K562 (cell line): ENCODE data around the gene MACROD2.

Experiments
- BRCA1 ChIP-seq, 2 experiments: fragments of 450-650 bp in 1 of 2; sonication (generic) in 1 of 2; formaldehyde crosslinking in 1 of 2; IDR thresholded peaks; 2 replicates each; pipeline versions ENCODE4 v1.5.0 to v1.6.1; 2017 to 2020; ENCODE audit warnings: mild to moderate bottlenecking in 1 of 2, missing genetic modification reagents in 1 of 2
- EP300 ChIP-seq: IDR thresholded peaks from 2 replicates; pipeline ENCODE4 v1.6.1; 2012; ENCODE audit warnings: low read length, improper control_type of control experiment
- PCBP1 ChIP-seq: fragments of 200-400 bp; formaldehyde crosslinking; IDR thresholded peaks from 2 replicates; pipeline ENCODE4 v1.6.1; 2018; ENCODE audit warnings: mild to moderate bottlenecking, low read depth, low read length; ENCODE audit not compliant: poor library complexity, severe bottlenecking
- TAF1 ChIP-seq: IDR thresholded peaks from 2 replicates; pipeline ENCODE4 v1.6.1; 2011; ENCODE audit warnings: mild to moderate bottlenecking, low read length, moderate library complexity; ENCODE audit not compliant: insufficient read depth, control insufficient read depth, severe bottlenecking; ENCODE audit errors: extremely low read depth
- TBL1XR1 ChIP-seq, 2 experiments: IDR thresholded peaks; 2 replicates each; pipeline ENCODE4 v1.6.1; 2012; ENCODE audit warnings: improper control_type of control experiment in 2 of 2, low read length in 2 of 2, mild to moderate bottlenecking in 1 of 2
- ZKSCAN1 ChIP-seq: fragments of 150-350 bp; IDR thresholded peaks from 2 replicates; pipeline ENCODE4 v1.6.1; 2016; ENCODE audit warnings: low read depth, low read length
- ZNF232 ChIP-seq: sonication (generic); formaldehyde crosslinking; IDR thresholded peaks from 2 replicates; pipeline ENCODE4 v1.8.0; 2022; ENCODE audit warnings: mild to moderate bottlenecking, missing genetic modification reagents
- TF ChIP-seq, protein P1 (sequence below): IDR thresholded peaks from 3 replicates; pipeline ENCODE4 v1.6.1; 2011; ENCODE audit warnings: borderline replicate concordance, mild to moderate bottlenecking, moderate library complexity; ENCODE audit not compliant: insufficient read length; ENCODE audit errors: extremely low read depth
- TF ChIP-seq, protein P2 (sequence below): IDR thresholded peaks from 3 replicates; pipeline ENCODE4 v1.6.1; 2011; ENCODE audit warnings: borderline replicate concordance, mild to moderate bottlenecking; ENCODE audit not compliant: insufficient read length, insufficient read depth
- TF ChIP-seq, protein P3 (sequence below), 3 experiments: IDR thresholded peaks in 2 of 3; conservative IDR thresholded peaks in 1 of 3; 2 replicates each; pipeline ENCODE4 v1.5.1; 2011 to 2012; ENCODE audit warnings: low read length in 3 of 3, mild to moderate bottlenecking in 3 of 3, control low read depth in 2 of 3, improper control_type of control experiment in 1 of 3, inconsistent platforms in 1 of 3, low read depth in 1 of 3, mixed read lengths in 1 of 3, moderate library complexity in 1 of 3; ENCODE audit not compliant: insufficient read depth in 2 of 3
- TF ChIP-seq, protein P4 (sequence below): fragments of 250-450 bp; sonication (Bioruptor Pico); IDR thresholded peaks from 2 replicates; pipeline ENCODE4 v1.8.0; 2021; ENCODE audit warnings: mild to moderate bottlenecking, moderate library complexity

DNA sequence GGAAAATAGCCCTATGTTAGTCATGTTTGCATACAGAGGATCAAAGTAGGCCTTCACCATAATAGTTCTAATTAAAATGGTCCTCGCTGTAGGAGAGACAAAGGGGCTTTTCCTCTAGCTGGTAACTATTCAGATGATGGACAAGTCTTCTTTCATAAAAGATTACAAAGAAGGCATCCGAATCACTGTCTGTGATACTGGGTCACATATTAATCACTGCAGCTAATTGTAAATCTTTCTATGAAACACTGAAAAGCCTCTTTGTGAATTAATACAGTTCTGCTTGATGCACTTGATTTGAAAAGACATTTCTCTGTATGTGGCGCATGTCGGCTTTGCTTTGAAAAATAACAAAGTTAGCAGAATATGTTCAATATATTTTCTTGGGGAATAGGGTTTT lies 2057.1 kb downstream of the MACROD2 start:
- TF ChIP-seq, protein P1, sequence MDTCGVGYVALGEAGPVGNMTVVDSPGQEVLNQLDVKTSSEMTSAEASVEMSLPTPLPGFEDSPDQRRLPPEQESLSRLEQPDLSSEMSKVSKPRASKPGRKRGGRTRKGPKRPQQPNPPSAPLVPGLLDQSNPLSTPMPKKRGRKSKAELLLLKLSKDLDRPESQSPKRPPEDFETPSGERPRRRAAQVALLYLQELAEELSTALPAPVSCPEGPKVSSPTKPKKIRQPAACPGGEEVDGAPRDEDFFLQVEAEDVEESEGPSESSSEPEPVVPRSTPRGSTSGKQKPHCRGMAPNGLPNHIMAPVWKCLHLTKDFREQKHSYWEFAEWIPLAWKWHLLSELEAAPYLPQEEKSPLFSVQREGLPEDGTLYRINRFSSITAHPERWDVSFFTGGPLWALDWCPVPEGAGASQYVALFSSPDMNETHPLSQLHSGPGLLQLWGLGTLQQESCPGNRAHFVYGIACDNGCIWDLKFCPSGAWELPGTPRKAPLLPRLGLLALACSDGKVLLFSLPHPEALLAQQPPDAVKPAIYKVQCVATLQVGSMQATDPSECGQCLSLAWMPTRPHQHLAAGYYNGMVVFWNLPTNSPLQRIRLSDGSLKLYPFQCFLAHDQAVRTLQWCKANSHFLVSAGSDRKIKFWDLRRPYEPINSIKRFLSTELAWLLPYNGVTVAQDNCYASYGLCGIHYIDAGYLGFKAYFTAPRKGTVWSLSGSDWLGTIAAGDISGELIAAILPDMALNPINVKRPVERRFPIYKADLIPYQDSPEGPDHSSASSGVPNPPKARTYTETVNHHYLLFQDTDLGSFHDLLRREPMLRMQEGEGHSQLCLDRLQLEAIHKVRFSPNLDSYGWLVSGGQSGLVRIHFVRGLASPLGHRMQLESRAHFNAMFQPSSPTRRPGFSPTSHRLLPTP, result no peak
- no peak for TF ChIP-seq TAF1
- TF ChIP-seq, protein P2, sequence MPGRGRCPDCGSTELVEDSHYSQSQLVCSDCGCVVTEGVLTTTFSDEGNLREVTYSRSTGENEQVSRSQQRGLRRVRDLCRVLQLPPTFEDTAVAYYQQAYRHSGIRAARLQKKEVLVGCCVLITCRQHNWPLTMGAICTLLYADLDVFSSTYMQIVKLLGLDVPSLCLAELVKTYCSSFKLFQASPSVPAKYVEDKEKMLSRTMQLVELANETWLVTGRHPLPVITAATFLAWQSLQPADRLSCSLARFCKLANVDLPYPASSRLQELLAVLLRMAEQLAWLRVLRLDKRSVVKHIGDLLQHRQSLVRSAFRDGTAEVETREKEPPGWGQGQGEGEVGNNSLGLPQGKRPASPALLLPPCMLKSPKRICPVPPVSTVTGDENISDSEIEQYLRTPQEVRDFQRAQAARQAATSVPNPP, result no peak
- no peak for TF ChIP-seq EP300
- TF ChIP-seq, protein P3, sequence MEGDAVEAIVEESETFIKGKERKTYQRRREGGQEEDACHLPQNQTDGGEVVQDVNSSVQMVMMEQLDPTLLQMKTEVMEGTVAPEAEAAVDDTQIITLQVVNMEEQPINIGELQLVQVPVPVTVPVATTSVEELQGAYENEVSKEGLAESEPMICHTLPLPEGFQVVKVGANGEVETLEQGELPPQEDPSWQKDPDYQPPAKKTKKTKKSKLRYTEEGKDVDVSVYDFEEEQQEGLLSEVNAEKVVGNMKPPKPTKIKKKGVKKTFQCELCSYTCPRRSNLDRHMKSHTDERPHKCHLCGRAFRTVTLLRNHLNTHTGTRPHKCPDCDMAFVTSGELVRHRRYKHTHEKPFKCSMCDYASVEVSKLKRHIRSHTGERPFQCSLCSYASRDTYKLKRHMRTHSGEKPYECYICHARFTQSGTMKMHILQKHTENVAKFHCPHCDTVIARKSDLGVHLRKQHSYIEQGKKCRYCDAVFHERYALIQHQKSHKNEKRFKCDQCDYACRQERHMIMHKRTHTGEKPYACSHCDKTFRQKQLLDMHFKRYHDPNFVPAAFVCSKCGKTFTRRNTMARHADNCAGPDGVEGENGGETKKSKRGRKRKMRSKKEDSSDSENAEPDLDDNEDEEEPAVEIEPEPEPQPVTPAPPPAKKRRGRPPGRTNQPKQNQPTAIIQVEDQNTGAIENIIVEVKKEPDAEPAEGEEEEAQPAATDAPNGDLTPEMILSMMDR (IDR thresholded peaks at IDR 0.05 in 2 of 3, conservative IDR thresholded peaks at IDR 0.05 in 1 of 3; ENCODE audit: insufficient read depth in 2 of 3, low read depth in 1 of 3, low read length in 3 of 3), result no peak
- TF ChIP-seq ZNF232 (CRISPR knock-in tag), result no peak
- TF ChIP-seq, protein P4, sequence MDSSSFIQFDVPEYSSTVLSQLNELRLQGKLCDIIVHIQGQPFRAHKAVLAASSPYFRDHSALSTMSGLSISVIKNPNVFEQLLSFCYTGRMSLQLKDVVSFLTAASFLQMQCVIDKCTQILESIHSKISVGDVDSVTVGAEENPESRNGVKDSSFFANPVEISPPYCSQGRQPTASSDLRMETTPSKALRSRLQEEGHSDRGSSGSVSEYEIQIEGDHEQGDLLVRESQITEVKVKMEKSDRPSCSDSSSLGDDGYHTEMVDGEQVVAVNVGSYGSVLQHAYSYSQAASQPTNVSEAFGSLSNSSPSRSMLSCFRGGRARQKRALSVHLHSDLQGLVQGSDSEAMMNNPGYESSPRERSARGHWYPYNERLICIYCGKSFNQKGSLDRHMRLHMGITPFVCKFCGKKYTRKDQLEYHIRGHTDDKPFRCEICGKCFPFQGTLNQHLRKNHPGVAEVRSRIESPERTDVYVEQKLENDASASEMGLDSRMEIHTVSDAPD (CRISPR knock-in tag), result no peak
- no peak for TF ChIP-seq BRCA1 (IDR thresholded peaks at IDR 0.05)
- TF ChIP-seq BRCA1 (CRISPR knock-in tag; IDR thresholded peaks at IDR 0.05), result no peak
- TF ChIP-seq ZKSCAN1, result no peak
- no peak for TF ChIP-seq TBL1XR1 (IDR thresholded peaks at IDR 0.05; ENCODE audit: low read length in 2 of 2)
- TF ChIP-seq PCBP1, result no peak
